ENCODE measurements around the gene FOXP4.

The FOXP4 gene

DNA sequence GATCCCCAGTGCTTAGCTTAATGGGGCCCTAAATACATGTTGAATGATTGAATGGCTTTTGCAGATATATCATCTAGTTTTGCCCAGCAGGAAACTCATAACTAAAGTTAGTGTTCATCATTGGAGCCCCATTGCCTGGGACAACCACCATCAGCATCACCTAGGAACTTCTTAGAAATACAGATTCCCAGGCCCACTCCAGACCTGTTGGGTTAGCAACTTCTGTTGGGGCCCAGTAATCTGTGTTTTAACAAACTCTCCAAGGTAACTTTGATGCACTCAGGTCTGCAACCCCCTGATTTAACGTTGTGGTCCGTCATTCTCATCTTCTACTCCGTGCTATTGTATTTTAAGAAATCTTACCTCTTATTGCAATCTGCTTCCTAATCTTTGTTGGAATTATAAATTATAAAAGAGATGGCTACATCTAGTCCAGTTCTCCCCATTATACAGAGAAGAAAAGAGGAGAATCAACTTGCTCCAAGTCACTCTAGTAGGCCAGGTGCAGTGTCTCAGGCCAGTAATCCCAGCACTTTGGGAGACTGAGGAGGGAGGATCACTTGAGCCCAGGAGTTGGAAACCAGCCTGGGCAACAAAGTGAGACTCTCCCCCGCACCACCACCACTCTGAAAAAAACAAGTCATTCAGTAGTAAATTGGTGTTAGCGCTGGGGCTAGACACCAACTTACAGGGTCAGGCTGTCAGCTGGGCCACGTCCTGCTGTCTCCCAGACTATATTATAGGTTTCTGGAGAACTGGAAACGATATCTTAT lies 13.7 kb downstream of the FOXP4 start:
- peaks cover 40% of the 10 kb centered on the region for H4K20me1 ChIP-seq (ENCODE audit: insufficient read depth, low read length)
- H3K4me1 ChIP-seq (ENCODE audit: low read length): peaks cover 11% of the 10 kb centered on the region
- peak overlapping the region; percentile 72 for H3K9ac ChIP-seq (ENCODE audit: low read length)
- peaks cover 53% of the 10 kb centered on the region for H3K79me2 ChIP-seq (ENCODE audit: low read length)
- peak overlapping the region; percentile 68 for H3K4me2 ChIP-seq (ENCODE audit: low read length)
- TF ChIP-seq EZH2phosphoT487 (IDR thresholded peaks at IDR 0.05; ENCODE audit: low read depth): no peak
- TF ChIP-seq, protein P1, sequence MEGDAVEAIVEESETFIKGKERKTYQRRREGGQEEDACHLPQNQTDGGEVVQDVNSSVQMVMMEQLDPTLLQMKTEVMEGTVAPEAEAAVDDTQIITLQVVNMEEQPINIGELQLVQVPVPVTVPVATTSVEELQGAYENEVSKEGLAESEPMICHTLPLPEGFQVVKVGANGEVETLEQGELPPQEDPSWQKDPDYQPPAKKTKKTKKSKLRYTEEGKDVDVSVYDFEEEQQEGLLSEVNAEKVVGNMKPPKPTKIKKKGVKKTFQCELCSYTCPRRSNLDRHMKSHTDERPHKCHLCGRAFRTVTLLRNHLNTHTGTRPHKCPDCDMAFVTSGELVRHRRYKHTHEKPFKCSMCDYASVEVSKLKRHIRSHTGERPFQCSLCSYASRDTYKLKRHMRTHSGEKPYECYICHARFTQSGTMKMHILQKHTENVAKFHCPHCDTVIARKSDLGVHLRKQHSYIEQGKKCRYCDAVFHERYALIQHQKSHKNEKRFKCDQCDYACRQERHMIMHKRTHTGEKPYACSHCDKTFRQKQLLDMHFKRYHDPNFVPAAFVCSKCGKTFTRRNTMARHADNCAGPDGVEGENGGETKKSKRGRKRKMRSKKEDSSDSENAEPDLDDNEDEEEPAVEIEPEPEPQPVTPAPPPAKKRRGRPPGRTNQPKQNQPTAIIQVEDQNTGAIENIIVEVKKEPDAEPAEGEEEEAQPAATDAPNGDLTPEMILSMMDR (IDR thresholded peaks at IDR 0.05; ENCODE audit: low read depth, low read length): no peak
- H3K36me3 ChIP-seq (replicated peaks; ENCODE audit: low read depth, low read length): no peaks in the 10 kb centered on the region
- no peak overlapping the region for H3K27ac ChIP-seq (ENCODE audit: low read length)
- no peak overlapping the region for H2AFZ ChIP-seq (ENCODE audit: low read depth, low read length)
- peak overlapping the region; percentile 79 for H3K4me3 ChIP-seq (ENCODE audit: low read length)
- no peaks in the 10 kb centered on the region for H3K27me3 ChIP-seq (ENCODE audit: low read depth, low read length)
- no peaks in the 10 kb centered on the region for H3K9me3 ChIP-seq (ENCODE audit: insufficient read depth, low read length)

DNA sequence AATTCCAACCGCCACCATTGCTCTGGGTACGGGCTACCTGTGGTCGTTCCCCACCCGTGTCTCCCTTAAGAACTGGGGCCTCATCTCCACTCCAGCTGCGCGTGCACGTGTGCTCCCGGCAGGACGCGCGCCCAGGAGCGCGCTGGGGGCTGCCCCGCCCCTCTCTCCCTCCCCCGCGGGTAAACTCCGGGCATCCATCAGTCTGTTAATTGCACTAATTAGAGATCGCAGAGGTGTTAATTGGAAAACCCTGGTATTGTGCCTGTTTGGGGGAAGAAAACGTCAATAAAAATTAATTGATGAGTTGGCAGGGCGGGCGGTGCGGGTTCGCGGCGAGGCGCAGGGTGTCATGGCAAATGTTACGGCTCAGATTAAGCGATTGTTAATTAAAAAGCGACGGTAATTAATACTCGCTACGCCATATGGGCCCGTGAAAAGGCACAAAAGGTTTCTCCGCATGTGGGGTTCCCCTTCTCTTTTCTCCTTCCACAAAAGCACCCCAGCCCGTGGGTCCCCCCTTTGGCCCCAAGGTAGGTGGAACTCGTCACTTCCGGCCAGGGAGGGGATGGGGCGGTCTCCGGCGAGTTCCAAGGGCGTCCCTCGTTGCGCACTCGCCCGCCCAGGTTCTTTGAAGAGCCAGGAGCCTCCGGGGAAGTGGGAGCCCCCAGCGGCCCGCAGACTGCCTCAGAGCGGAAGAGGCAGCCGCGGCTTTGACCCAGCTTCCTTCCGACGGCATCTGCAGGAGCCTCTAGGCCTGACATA lies 14.4 kb downstream of the FOXP4 start:
- no peak for TF ChIP-seq EZH2phosphoT487 (IDR thresholded peaks at IDR 0.05; ENCODE audit: low read depth)
- TF ChIP-seq, protein P1 (IDR thresholded peaks at IDR 0.05; ENCODE audit: low read depth, low read length): 0 out of 2 replicates have a peak, but pooled peaks have one; percentile 9
- Histone ChIP-seq H3K36me3 (replicated peaks; ENCODE audit: low read depth, low read length) (peaks cover 2% of the 10 kb centered on the region), H3K9me3 (ENCODE audit: insufficient read depth, low read length) (no peaks in the 10 kb centered on the region), H4K20me1 (ENCODE audit: insufficient read depth, low read length) (peaks cover 36% of the 10 kb centered on the region), H3K79me2 (ENCODE audit: low read length) (peaks cover 46% of the 10 kb centered on the region), H3K27me3 (ENCODE audit: low read depth, low read length) (no peaks in the 10 kb centered on the region), H3K27ac (ENCODE audit: low read length) (no peak overlapping the region; the same call in 1 of the 2 replicates), H3K4me1 (ENCODE audit: low read length) (peaks cover 11% of the 10 kb centered on the region), H2AFZ (ENCODE audit: low read depth, low read length) (peak overlapping the region; percentile 28; the same call in 1 of the 2 replicates), H3K4me2 (ENCODE audit: low read length) (peak overlapping the region; percentile 68), H3K4me3 (ENCODE audit: low read length) (peak overlapping the region; percentile 79), H3K9ac (ENCODE audit: low read length) (peak overlapping the region; percentile 72)

DNA sequence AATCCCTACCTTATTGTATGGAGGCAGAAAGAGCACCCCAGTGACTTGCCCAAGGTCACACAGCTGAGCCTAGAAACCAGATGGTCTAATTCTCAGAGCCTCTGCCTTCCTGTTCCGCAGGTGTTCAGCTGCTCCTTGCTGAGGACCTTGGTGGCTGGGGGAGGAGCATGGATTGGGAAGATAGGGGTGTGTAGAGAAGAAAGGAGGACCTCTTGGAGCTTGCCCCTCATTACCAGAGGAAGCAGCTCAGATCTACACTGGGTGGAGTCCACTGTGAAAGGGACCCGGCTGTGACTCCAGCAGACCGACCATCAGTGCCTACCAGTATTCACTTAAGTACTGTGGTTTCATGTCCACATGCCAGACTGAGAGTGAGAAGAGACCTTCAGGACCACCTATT lies 15.2 kb downstream of the FOXP4 start:
- TF ChIP-seq EZH2phosphoT487 (IDR thresholded peaks at IDR 0.05; ENCODE audit: low read depth): no peak
- TF ChIP-seq, protein P1 (IDR thresholded peaks at IDR 0.05; ENCODE audit: low read depth, low read length): no peak
- H3K4me1 ChIP-seq (ENCODE audit: low read length): peaks cover 11% of the 10 kb centered on the region
- peak overlapping the region; percentile 72 for H3K9ac ChIP-seq (ENCODE audit: low read length)
- no peaks in the 10 kb centered on the region for H3K9me3 ChIP-seq (ENCODE audit: insufficient read depth, low read length)
- peaks cover 9% of the 10 kb centered on the region for H3K36me3 ChIP-seq (replicated peaks; ENCODE audit: low read depth, low read length)
- no peaks in the 10 kb centered on the region for H3K27me3 ChIP-seq (ENCODE audit: low read depth, low read length)
- H3K4me2 ChIP-seq (ENCODE audit: low read length): peak overlapping the region; percentile 68
- peaks cover 30% of the 10 kb centered on the region for H4K20me1 ChIP-seq (ENCODE audit: insufficient read depth, low read length)
- no peak overlapping the region for H3K27ac ChIP-seq (ENCODE audit: low read length)
- no peak overlapping the region for H2AFZ ChIP-seq (ENCODE audit: low read depth, low read length)
- peaks cover 40% of the 10 kb centered on the region for H3K79me2 ChIP-seq (ENCODE audit: low read length)
- H3K4me3 ChIP-seq (ENCODE audit: low read length): peak overlapping the region; percentile 79

Data from OCI-LY3 (cell line).